HFF-Myc (cell line): ENCODE results near the gene RAF1.
"Not testable (repeated sequence)": the region's sequence is repeated elsewhere in the genome, so short reads cannot be mapped to it uniquely, and the experiment has no call there.

Experiments
- DNase-seq: peaks from one replicate; pipeline ENCODE4 v3.0.0-alpha.2; 2011; ENCODE audit warnings: low read depth; ENCODE audit errors: extremely low read depth
- H3K4me3 ChIP-seq: replicated peaks from 2 replicates; pipeline ENCODE4 v1.5.1; 2011; ENCODE audit warnings: low read depth, mild to moderate bottlenecking, control low read depth, low read length
- CTCF ChIP-seq: IDR thresholded peaks from 2 replicates; pipeline ENCODE4 v1.5.1; 2012; ENCODE audit warnings: mild to moderate bottlenecking, low read depth, low read length, control low read depth; ENCODE audit errors: missing control alignments

The RAF1 gene

DNA sequence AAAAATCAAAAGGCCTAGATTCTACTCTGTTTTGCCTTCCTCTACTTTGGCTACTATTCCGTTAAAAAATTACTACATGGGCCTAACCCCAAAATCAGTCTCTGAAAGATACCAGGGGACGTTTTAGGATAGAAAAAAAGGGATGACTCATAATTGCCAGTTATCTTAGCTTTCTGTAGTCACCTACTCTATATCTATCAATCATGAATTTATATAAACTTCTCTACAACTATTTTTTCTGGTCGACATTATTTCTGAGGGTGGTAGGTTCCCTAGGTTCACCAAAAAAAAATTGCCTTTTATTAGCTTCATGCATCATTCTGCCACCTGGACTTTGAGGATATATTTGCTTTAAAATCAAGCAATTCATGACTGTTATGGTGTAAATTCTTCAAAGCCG lies 36.5 kb downstream of the RAF1 start:
- no peak overlapping the region for H3K4me3 ChIP-seq
- no peak for DNase-seq
- TF ChIP-seq CTCF = no peak

GRCh38 chr3:12624964-12625363 lies 39.0 kb downstream of the RAF1 start:
- not testable (repeated sequence) for H3K4me3 ChIP-seq, DNase-seq

- DNase-seq = no peak
- TF ChIP-seq CTCF = no peak
- no peak overlapping the region for H3K4me3 ChIP-seq
Measured at GRCh38 chr3:12624056-12624455, 39.9 kb downstream of the RAF1 start.

DNA sequence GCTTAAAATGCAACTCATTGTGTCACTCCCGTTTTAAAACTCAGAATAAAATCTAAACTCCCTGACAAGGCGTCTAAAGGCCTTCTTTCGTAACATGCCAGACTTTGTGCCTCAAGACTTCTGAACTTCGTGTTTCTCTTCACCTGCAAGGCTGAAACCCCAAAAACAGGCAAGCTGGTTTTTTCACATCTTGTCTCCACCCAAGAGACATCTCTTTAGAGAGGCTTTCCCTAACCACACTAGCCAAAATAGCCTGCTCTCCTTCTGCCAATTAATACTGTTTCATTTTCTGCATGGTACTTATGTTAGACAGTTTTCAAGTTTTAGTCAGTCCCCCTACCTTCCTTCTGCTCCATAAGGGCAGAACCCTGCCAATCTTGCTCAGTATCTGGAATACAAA lies 41.6 kb downstream of the RAF1 start:
- no peak for TF ChIP-seq CTCF
- H3K4me3 ChIP-seq = no peak overlapping the region
- no peak for DNase-seq

- no peak for DNase-seq
- no peak for TF ChIP-seq CTCF
- no peak overlapping the region for H3K4me3 ChIP-seq
Measured at GRCh38 chr3:12620729-12621128, 43.2 kb downstream of the RAF1 start.

- no peak overlapping the region for H3K4me3 ChIP-seq
- no peak for TF ChIP-seq CTCF
- DNase-seq = no peak
Measured at GRCh38 chr3:12620305-12620704, 43.6 kb downstream of the RAF1 start.

DNA sequence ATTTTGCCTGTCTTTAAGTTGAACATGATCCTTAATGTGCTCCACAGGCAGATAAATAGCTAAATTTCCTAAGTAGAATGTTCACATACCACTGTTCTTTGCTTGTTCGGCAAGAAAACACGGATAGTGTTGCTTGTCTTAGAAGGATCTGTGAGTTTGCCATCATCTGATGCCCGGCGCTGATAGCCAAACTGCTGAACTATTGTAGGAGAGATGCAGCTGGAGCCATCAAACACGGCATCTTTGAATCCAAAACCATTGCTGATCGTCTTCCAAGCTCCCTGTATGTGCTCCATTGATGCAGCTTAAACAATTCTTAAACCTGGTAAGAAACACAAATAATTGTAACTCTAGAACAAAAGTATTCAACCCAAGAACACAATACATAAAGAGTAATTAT lies 45.5 kb downstream of the RAF1 start:
- H3K4me3 ChIP-seq = no peak overlapping the region
- no peak for TF ChIP-seq CTCF
- DNase-seq = no peak

- no peak for DNase-seq
- H3K4me3 ChIP-seq = no peak overlapping the region
- TF ChIP-seq CTCF = no peak
Measured at GRCh38 chr3:12615266-12615665, 48.7 kb downstream of the RAF1 start.
